Measurements from ENCODE around the gene GSTP1.
"Not testable (repeated sequence)": the region's sequence is repeated elsewhere in the genome, so short reads cannot be mapped to it uniquely, and the experiment has no call there.

Gene GSTP1

GRCh38 chr11:67563705-67564114, 19.9 kb upstream of the GSTP1 start:
- DNase-seq (ENCODE audit: low read depth) = not testable (repeated sequence)

GRCh38 chr11:67564230-67564629, 19.4 kb upstream of the GSTP1 start:
- no peak for DNase-seq (ENCODE audit: low read depth)

- no peak for DNase-seq (ENCODE audit: low read depth)
These were observed 12.2 kb upstream of the GSTP1 start for GRCh38 chr11:67571443-67571842.

GRCh38 chr11:67572305-67572704, 11.3 kb upstream of the GSTP1 start:
- no peak for DNase-seq (ENCODE audit: low read depth)

GRCh38 chr11:67572747-67573419, 10.7 kb upstream of the GSTP1 start:
- DNase-seq (ENCODE audit: low read depth) = no peak

- no peak for DNase-seq (ENCODE audit: low read depth)
These were observed 8.7 kb upstream of the GSTP1 start for GRCh38 chr11:67574938-67575337.

GRCh38 chr11:67576735-67577475, 6.7 kb upstream of the GSTP1 start:
- DNase-seq (ENCODE audit: low read depth) = no peak

- DNase-seq (ENCODE audit: low read depth) = no peak
These were observed 5.7 kb upstream of the GSTP1 start for GRCh38 chr11:67577951-67578350.

- no peak for DNase-seq (ENCODE audit: low read depth)
These were observed 2.1 kb upstream of the GSTP1 start for GRCh38 chr11:67581469-67581868.

- no peak for DNase-seq (ENCODE audit: low read depth)
These were observed 1.6 kb upstream of the GSTP1 start for GRCh38 chr11:67582011-67582410.

GRCh38 chr11:67584205-67584880, 731 bp downstream of the GSTP1 start:
- no peak for DNase-seq (ENCODE audit: low read depth)

- DNase-seq (ENCODE audit: low read depth) = no peak
These were observed 1.6 kb downstream of the GSTP1 start for GRCh38 chr11:67584881-67585873.

GRCh38 chr11:67585911-67586310, 2.3 kb downstream of the GSTP1 start:
- no peak for DNase-seq (ENCODE audit: low read depth)

- DNase-seq (ENCODE audit: low read depth) = no peak
These were observed 3.1 kb downstream of the GSTP1 start for GRCh38 chr11:67586568-67587250.

GRCh38 chr11:67588136-67588503, 4.5 kb downstream of the GSTP1 start:
- DNase-seq (ENCODE audit: low read depth) = no peak

GRCh38 chr11:67588899-67589415, 5.3 kb downstream of the GSTP1 start:
- DNase-seq (ENCODE audit: low read depth) = not testable (repeated sequence)

GRCh38 chr11:67592880-67593564, 9.4 kb downstream of the GSTP1 start:
- DNase-seq (ENCODE audit: low read depth) = no peak

GRCh38 chr11:67593565-67593905, 9.9 kb downstream of the GSTP1 start:
- no peak for DNase-seq (ENCODE audit: low read depth)

- no peak for DNase-seq (ENCODE audit: low read depth)
These were observed 10.9 kb downstream of the GSTP1 start for GRCh38 chr11:67594480-67594879.

GRCh38 chr11:67596753-67597300, 13.2 kb downstream of the GSTP1 start:
- no peak for DNase-seq (ENCODE audit: low read depth)

Data from activated T-helper 1 cell treated with Interleukin-2 at 50 U/mL for 16 hours (primary cell).